Retina (tissue), 1 donor: ENCODE measurements around the gene SPEF2.
"Not testable (repeated sequence)": the region's sequence is repeated elsewhere in the genome, so short reads cannot be mapped to it uniquely, and the experiment has no call there.

ENCODE experiments used
- DNase-seq: peaks from one replicate; pipeline ENCODE4 v3.0.0-alpha.2; 2016

The SPEF2 gene

DNA sequence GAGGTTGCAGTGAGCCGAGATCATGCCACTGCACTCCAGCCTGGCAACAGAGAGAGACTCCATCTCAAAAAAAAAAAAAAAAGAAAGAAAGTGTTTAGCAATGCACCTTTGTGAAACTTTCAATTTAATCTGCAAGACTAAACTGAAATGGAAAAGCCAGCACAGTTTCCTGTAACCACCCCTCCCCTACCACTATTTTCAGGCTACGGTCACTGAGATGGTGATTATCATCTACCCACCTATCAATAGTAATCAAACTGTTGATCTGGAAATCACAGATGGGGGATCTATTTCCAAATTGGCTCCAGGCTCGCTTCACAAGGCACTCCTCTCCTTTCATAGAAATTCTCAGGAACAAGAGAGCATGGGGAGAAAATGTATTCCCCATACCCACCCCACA is 208.4 kb downstream of the SPEF2 start:
- DNase-seq, result no peak

GRCh38 chr5:35826554-35826953 is 208.9 kb downstream of the SPEF2 start:
- DNase-seq, result no peak

DNA sequence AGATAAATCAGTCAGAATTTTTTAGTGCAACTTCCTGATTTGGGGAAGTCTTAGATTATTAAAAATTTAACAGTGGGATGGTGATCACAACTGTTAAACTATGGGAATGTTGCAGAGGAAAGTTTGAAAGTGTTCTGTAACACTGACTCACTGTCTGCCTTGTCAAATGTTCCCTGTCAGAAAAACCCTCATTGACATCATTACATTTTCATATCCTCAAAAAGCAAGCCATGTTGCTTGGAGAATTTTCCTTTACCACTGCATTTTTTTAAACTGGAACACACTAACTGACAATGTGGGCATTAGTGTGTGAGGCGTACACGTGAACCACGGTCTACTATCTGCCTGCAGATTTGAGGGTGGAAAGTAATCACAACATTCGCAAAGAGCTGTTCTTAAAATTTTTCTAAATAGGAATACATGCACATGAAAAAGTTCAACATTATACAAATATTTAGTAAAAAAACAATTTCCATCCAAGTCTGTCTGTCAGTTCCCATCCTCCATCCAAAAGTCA is 210.5 kb downstream of the SPEF2 start:
- DNase-seq, result no peak

DNA sequence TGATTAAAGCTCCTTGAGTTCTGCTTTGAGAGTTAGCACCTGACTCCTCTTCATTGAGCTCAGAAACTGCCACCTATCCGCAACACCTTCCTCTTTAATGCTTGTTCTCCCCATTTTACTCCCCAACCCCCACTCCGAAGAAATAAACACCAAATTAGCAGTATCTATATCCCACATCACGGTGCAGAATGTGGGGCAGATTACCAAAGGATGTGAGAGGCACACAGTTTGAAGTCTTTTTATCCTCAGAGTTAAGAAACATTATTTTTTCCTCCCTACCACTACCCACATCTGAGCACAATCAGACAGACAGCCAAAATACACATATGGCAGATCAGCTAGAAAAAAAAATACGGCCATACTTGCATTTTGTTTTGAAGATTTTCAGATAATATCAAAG is 212.9 kb downstream of the SPEF2 start:
- no peak for DNase-seq

- DNase-seq, result no peak
Observed at GRCh38 chr5:35832762-35833161, 215.1 kb downstream of the SPEF2 start.

DNA sequence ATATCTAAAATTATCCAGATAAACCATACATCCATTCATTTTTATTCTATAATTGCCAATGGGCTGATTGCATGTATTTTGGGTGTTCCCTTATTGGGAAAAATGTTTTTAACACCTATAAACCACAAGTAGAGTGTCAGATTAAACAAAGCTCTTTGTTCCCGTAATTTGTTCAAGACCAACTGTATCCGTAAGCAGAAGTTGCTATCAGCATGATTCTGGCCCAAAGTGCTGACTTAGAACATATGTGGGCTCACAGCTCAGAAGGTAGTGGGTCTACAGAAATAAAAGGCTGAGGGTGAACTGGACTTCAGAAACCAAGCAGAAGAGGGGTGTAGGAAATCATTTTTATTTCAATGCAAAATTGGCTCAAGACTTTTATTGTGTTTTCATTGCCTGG is 215.6 kb downstream of the SPEF2 start:
- DNase-seq, result no peak

GRCh38 chr5:35835796-35836742 is 218.4 kb downstream of the SPEF2 start:
- no peak for DNase-seq

- no peak for DNase-seq
Observed at GRCh38 chr5:35838370-35839042, 220.8 kb downstream of the SPEF2 start.

DNA sequence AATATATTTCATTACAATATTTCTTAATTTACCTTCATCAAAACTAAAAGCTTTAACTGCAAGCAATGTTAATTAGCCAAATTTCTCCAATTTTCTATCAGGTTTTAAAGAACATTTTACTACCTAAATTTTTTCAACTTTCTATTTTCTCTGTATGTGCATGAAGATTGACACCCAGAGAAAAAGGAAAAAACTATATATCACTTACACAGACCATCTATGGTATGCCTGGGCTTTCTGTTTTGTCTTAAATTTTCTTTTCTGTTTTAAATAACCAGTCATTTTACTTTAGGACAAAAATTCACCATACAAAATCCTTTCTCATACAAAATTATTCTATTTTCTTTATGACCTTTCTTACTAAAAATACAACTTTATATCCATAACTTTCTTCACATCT is 225.2 kb downstream of the SPEF2 start:
- no peak for DNase-seq

- DNase-seq, result not testable (repeated sequence)
Observed at GRCh38 chr5:35845508-35845907, 227.8 kb downstream of the SPEF2 start.

- DNase-seq, result no peak
Observed at GRCh38 chr5:35847491-35847890, 229.8 kb downstream of the SPEF2 start.

- no peak for DNase-seq
Observed at GRCh38 chr5:35847961-35848360, 230.3 kb downstream of the SPEF2 start.

DNA sequence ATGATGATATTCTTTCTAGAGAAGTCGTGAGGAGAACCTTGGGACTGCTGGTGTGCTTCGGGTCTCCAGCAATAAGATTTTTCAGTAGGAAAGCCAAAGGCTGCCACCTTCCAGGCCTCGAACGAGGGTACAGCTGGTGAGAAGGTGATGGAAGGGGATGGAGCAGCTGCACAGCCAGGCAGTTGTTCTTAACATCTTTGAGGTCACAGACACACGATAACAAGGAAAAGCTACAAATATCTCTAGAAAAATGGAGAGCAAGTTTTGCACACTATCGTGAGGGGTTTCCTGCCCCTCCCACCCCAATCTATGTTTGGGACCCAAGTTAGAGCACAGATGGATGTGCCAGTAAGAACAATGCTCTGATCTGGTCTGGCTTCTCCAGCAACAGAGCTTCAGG is 232.2 kb downstream of the SPEF2 start:
- DNase-seq, result no peak

GRCh38 chr5:35850967-35851680 is 233.5 kb downstream of the SPEF2 start:
- no peak for DNase-seq

GRCh38 chr5:35852084-35852734 is 234.5 kb downstream of the SPEF2 start:
- no peak for DNase-seq

GRCh38 chr5:35852773-35853172 is 235.1 kb downstream of the SPEF2 start:
- DNase-seq, result no peak

- DNase-seq, result no peak
Observed at GRCh38 chr5:35853631-35854030, 236.0 kb downstream of the SPEF2 start.

DNA sequence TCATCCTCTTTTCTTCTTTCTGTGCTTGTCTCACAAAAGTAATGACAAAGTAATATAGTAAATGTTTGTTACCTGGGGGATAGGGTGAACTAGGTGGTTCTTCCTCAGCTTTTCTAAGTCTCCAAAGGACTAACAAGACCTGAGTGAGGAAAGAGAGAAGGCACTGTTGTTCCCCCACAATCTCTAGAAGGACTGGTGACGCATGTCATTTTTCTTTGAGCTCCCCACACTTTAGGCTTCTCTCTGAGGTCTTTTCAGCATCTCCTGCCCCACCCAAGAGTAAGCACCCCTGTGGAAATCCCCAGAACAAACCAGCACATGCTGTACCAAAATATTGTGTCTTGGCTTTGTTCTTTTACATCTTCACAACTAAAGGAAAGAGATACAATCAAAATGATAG is 236.6 kb downstream of the SPEF2 start:
- no peak for DNase-seq

GRCh38 chr5:35855187-35855586 is 237.5 kb downstream of the SPEF2 start:
- DNase-seq, result no peak

- DNase-seq, result not testable (repeated sequence)
Observed at GRCh38 chr5:35856186-35856764, 238.6 kb downstream of the SPEF2 start.

- DNase-seq, result no peak
Observed at GRCh38 chr5:35856765-35857351, 239.2 kb downstream of the SPEF2 start, which contains the start of gene IL7R. IL7R (plus strand) TSS chr5:35856891; CDS start chr5:35856978, 87 bp downstream.
